Brain pericyte (primary cell): ENCODE results near the gene PXN.
A peak's percentile ranks its signal among the peaks of the same experiment; 100 is the strongest.
"Not testable (repeated sequence)": the region's sequence is repeated elsewhere in the genome, so short reads cannot be mapped to it uniquely, and the experiment has no call there.

ENCODE experiments used
- DNase-seq: peaks from one replicate; pipeline ENCODE4 v3.0.0-alpha.2; 2012; ENCODE audit warnings: low read depth, low spot score

Gene PXN

DNA sequence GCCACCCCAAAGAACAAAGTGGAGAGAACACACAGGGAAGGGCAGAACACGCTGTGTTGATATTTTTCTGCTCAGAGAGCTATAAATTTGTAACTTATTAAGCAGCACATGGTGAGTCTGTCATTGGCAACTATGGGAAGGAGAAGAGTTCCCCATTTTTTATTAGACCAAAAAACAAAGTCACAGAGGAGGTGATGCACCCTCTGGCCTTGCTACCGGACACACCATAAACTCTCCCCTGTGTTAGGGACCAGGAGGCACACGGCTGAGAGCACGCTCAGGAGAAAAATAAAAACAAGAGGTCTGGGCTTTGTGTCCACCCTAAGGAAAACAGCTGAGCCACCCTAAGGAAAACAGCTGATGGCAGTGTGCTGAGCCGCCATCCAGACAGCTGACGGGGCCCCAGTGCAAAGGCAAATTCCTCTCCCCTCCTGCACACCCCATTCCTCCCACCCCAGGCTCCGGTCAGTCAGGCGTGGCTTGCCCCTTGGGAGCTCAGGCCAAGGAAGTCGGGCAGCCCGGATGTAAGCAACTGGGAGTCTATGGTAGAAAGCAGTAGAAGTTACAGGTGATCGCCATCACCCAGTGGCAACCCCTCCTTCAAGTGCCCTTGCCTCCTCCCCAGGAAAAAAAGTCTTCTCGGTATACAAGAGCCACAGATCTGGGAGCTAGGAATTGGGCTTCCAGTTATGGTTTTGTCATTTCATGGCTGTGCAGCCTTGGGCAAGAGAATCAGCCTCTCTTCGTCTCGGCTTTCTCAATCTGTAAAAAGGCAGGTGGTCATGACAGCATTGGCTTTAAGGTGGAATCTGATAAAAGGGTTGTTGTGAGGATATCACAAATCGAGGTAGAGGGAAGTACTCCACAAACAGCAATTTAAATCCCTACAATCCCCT is 2.4 kb downstream of the PXN start:
- DNase-seq, result no peak

GRCh38 chr12:120261951-120262851 is 3.3 kb downstream of the PXN start:
- DNase-seq, result no peak

GRCh38 chr12:120260607-120261006 is 4.9 kb downstream of the PXN start:
- DNase-seq, result no peak

DNA sequence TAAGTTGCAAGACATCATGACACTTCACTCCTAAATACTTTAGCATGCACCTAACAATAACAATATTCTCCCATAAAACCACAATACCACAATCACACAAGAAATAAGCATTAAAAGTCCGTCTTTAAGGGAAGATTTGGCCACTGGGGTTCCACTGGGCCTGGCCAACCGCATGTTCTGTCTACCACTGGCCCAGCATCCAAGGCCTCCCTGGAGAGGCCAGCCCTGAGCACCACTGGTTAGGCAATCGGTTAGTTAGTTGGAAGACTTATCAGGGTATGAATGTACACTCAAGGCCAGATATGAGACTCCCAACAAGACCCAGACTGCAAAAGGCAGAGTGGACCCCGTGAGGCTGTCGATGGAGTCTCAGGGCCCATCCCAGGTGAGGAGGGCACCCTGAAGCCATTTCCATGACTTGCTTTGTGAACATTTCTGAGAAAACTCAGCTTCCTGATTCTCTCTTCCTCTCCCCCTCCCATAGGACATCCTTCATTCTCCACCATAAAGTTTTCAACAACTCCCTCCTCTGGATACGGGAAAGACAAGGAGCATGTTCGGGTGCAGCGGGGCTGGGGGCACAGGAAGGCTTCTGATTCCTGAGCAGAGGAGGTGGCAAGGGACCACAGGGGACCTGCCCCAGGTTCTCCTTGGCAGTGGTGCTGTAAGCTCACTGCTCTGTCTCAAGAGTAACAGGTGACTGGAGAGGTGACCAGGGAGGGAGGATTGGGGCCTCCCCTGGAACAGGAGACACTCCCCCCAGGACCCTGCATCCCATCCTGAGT is 5.9 kb downstream of the PXN start:
- no peak for DNase-seq

DNA sequence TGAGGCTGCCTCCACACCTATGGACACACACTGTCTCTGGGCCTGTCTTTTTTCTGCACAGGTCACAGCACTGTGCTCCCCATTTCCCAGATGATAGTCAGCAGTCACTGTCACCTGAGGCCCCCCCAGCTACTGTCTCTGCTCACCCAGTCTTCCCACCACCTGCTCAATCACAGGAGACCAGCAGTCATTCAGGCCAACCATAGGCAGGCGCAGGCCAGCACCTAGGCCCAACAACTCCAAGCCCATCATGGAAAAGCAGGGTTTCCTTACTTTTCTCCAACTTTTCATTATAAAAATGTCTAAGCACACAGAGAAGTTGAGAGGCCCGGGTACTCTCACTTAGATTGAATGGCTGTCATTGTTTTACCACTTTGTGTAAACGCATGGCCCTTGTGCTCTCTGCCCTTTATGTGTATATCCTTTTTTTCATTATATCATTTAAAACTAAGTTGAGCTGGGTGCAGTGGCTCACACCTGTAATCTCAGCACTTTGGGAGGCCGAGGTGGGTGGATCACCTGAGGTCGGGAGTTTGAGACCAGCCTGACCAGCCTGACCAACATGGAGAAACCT is 7.1 kb downstream of the PXN start:
- no peak for DNase-seq

DNA sequence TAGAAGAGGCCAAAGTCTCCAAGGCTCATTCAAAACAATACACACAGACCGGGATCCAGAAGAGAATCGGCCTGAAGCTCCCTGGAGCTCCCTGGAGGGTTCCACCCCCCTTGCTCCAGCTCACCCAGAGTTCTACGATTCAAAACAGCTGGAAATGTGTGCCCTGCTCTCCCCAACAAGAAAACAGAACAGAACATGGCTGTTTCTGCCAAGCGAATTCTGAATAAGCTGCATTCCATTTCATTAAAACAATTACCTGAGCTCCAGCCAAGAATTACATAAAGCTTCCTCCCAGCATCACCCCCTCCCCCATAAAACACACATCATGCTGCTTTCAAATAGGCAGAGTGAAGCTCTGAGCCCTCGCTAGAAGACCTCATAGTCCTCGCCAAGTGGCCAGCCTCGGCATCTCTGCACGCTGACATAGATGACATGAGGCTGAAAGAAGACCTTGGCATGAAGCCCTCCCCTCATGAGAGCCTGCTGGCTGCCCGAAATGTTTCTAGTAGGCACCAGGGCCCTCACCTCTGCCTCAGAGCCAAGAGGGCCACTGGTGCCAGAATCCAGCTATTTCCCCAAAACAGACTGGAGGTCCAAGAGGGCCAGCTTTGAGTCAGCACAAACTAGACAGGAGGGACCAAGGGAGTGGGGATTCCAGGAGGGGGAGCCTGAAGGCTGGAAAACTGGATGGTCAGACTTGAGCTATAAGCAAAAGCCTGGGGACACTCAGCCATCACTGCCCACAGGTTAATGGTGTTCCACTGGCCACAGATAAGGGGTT is 8.3 kb downstream of the PXN start:
- peak; percentile 78 for DNase-seq

- DNase-seq, result no peak
Measured at GRCh38 chr12:120254809-120255208, 10.7 kb downstream of the PXN start.

- DNase-seq, result not testable (repeated sequence)
Measured at GRCh38 chr12:120253313-120253712, 12.2 kb downstream of the PXN start.

GRCh38 chr12:120252071-120252906 is 13.2 kb downstream of the PXN start:
- DNase-seq, result no peak

- not testable (repeated sequence) for DNase-seq
Measured at GRCh38 chr12:120251364-120252070, 14.0 kb downstream of the PXN start.

GRCh38 chr12:120249875-120250795 is 15.4 kb downstream of the PXN start:
- no peak for DNase-seq

GRCh38 chr12:120249266-120249874 is 16.2 kb downstream of the PXN start:
- no peak for DNase-seq

GRCh38 chr12:120247621-120248030 is 17.9 kb downstream of the PXN start:
- DNase-seq, result no peak

- no peak for DNase-seq
Measured at GRCh38 chr12:120247183-120247582, 18.3 kb downstream of the PXN start.

- DNase-seq, result not testable (repeated sequence)
Measured at GRCh38 chr12:120246705-120247104, 18.8 kb downstream of the PXN start.

DNA sequence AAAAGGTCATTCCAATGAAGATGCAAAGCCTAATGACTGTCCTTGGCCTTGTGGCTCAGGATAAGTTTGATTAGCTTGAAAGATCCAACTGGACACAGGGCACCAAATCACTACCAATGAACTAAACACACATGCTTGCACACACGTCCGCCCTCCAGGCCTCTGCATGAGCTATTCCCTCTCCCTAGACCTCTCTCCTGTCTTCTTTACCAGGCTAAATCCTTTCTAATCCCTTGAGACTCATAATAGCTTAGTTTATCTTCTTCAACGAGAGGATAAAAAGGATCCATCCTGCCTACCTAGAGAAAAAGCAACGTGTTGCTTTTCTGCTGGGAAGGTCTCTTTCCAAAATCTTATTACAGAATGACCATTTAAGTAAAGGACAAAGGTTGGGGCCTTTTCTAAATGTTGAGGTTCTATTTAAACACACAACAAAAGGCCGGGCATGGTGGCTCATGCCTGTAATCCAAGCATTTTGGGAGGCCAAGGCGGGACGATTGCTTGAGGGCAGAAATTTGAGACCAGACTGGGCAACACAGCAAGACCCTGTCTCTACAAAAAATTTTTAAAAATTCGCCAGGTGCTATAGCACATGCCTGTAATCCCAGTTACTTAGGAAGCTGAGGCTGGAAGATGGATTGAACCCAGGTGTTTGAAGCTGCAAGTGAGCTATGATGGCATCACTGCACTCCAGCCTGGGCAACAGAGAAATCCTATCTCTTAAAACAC is 22.4 kb downstream of the PXN start:
- DNase-seq, result no peak
